Renal pelvis (tissue), 4 donors: ENCODE results near the gene CFAP210. TPM values are rescaled to one million over a fixed set of nuclear protein-coding genes. Genes with fewer than 3 reads are reported as not detected.
"Not testable (repeated sequence)": the region's sequence is repeated elsewhere in the genome, so short reads cannot be mapped to it uniquely, and the experiment has no call there.

Experiments
- DNase-seq: peaks from one replicate; pipeline ENCODE4 v3.0.0-alpha.2; 2013
- polyA plus RNA-seq, 3 donors: library from polyadenylated mRNA; unstranded; fragments of 120-200 nt; gene quantifications; one replicate each; pipeline ENCODE4 v1.2.1, GENCODE V29; 2013; ENCODE audit not compliant: insufficient read length in 3 of 3

The CFAP210 gene
- polyA plus RNA-seq, 3 donors = 2.6 to 3.9 (median 3.3) TPM

DNA sequence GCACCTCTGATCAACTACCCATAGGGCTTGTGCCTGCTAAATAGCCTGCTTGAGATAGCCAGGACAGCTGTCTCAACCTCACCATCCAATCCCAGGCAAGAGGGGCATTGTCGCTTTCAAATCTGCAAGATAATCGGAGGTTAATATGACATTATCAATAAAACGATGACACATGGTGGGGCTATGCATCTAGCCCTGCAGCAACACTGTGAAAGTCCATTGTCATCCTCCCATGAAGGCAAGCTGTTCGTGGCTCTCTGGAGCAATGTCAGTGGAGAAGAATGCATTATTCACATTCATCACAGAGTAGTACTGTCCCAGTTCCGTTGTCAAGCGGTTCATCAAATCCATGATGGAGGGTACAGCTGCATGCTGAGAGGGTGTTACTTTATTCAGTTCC, 20.5 kb upstream of the CFAP210 start:
- no peak for DNase-seq

DNA sequence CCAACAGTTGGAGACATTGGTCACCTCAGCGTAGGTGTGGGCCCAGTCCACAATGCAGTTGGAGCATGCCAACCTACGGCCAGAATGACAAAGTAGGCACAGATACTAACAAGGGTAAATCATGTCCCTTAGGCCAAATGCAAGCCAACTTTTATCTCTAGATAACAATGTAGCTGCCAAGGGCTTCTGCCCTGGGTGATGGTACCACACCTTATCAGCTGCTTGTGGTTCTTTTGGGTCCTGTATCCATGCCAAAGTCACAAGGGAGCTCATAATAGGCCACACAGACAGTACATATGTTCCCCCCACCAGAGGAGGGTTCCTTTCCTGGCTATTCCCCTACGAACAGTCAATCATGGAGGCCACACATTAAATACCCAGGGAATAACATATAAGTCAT, 19.1 kb upstream of the CFAP210 start:
- DNase-seq = no peak

DNA sequence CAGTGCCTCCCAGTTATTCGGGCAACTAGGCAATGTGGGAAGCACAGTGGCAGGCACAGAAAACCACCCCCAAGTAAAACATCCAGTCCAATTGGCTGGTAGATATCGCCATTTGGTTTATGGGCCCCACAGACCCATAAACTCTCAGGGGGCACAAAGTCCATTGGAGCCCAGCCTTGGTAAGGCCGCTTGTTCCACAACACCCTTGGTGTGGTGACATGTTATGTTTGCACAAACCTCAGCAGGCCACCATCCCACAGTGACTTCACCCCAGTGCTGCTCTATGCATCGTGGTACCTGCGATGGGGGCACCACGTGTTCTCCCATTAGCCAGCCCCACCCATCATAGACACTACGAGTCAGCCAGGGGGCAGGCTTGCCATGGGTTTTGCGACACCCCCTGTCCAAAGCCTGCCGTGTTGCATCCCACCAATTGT, 18.6 kb upstream of the CFAP210 start:
- DNase-seq = no peak

DNA sequence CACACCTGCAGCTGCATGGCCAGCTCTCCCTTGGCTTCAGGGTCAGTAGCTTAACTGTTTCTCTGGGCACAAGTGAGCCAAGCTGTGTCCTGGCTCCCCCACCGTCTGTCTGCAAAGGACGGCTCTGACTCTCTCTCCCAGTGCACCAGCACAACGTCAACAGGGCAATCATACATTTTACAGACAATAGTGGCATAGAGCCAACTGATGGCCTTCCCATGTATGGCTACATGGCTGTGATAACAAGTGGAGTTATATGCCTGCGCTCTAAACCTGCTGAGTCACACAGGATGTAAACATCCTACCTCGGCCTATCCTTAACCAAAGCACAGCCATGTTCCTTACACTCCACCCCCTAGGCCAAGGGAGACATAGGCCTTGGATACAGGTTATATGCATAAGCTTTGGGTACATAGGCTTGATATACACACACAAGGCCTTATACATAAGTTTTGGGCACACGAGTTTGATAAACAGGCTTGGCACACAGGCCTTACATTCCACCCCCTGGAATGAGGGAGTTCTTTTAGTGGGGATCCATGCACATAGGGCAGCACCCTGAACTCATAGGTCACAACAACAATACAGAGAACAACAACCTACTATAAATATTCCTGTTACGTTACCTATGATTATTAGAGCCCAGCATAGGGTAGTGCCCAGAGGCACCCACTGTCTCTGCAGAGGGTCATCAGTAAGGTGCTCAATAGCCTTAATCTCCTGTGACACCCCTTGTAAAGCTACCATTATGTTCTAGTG, 17.7 kb upstream of the CFAP210 start:
- DNase-seq = no peak

DNA sequence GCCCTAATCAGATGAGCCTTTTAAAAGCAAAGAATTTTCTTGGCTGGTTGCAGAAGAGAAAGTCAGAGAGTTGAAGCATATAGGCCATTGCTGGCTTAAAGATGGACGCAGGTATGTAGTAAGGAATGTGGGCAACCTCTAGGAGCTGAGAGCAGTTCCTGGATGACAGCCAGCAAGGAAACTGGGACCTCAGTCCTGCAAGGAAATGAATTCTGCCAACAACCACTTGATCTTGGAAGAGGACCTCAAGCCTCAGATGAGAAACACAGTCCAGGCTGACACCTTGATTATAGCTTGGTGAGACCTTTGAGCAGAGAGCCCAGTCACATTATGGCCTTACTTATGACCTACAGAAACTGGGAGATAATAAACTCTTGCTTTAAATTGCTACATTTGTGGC, 15.8 kb upstream of the CFAP210 start:
- DNase-seq = no peak

DNA sequence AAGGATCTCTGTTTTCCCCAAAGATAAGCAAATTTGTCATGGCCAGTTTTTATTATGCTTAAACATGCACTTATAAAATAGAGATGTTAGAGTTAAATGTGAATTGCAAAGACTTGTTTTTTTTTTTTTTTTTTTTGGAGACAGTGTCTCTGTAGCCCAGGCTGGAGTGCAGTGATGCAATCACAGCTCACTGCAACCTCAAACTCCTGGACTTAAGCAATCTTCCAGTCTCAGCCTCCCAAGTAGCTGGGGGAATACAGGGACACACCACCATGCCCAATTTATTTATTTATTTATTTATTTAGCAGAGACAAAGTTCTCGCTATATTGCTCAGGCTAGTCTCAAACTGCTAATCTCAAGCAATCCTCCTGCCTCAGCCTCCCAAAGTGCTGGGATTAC, 15.1 kb upstream of the CFAP210 start:
- no peak for DNase-seq

DNA sequence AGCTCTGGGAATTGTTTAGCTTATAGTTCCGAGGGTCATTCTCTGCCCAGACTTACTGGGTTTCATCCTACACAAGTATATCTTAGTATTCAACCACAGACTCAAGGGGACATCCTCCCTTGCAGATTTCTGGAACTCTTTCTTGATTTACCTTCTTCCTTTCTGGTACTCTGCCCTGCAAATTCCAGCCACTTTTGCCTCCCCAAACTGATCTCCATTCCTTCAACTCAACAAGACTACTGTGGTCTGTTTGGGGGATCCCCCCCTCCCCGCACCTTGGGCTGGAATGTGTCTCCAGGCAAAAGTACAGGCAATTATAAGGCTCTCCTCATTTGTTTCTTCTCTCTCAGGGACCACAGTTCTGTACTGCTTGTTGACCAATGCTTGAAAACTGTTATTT, 13.4 kb upstream of the CFAP210 start:
- no peak for DNase-seq

DNA sequence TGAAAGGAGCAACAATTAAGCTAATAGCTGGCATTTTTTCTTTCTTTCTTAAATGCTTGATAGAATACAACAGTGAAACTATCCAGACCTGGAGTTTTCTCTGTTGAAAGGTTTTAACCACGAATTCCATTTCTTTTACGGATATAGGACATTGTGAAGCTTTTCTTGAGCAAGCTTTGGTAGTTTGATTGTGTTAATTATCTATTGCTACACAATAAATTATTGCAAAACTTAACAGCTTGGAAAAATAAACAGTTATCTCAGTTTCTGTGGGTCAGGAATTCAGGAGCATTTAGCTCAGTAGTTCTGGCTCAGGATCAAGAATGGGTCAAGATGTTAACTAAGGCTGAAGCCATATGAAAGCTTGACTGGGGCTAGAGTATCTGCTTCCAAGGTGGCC, 11.7 kb upstream of the CFAP210 start:
- no peak for DNase-seq

DNA sequence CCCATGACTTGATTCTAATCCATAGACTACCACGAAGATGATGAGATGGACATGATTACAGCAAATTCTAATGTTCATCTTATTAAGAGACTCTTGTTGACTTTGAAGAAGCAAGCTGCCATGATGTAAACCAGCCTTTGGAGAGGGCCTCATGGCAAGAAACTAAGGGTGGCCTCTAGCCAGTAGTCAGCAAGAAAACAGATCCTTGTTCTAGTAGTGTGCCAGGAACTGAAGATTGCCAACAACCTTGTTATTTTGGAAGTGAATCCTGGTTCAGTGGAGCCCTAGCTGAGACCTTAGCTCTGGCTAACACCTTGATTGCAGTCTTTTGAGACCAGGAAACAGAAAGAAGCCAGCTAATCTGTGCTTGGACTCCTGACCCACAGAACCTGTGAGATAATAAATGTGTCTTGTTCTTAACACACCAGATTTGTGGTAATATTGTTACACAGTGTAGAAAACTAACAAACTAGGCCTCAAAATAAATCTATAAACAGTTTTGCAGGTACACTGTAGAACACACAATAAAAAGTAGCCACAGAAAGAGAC, 10.0 kb upstream of the CFAP210 start:
- DNase-seq = no peak

DNA sequence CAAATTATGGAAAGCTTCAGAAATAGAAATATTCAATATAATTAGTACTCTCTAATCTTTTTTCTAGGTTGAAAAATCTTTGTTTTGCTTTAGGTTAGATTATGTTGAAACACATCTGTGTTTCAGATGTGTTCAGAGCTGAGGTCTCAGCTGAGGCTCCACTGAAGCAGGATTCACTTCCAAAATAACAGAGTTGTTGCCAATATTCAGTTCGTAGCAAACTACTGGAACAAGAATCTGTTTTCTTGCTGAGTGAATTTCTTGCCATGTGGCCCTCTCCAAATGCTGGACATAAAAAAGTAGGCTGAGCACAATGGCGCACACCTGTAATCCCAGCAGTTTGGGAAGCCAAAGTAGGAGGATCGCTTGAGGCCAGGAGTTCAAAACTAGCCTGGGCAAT, 8.8 kb upstream of the CFAP210 start:
- DNase-seq = no peak

DNA sequence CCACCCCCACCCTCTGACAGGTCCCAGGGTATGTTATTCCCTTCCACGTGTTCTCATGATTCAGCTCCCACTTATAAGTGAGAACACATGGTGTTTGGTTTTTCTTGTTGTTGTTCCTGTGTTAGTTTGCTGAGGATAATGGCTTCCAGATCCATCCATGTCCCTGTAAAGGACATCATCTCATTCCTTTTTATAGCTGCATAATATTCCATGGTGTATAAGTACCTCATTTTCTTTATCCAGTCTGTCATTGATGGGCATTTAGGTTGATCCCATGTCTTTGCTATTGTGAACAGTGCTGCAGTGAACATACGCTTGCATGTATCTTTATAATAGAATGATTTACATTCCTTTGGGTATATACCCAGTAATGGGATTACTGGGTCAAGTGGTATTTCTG, 5.0 kb upstream of the CFAP210 start:
- DNase-seq = not testable (repeated sequence)

DNA sequence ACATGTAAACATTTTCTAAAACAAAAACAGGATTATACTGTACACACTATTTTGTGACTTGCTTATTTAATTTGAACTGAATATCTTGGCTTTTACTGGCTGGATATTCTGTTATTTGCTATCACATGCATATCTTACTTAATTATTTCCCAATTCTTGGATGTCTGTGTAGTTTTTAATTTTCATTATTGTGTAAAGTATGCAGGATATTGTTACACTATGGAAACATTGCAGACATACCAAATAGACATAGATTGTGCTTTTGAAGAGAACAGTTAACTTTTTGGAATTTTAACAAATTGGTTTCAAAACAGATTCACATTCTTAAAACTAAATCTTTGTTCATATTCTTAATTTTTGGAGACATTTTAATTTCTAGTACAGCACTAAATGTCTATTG, 2.2 kb upstream of the CFAP210 start:
- DNase-seq = no peak

DNA sequence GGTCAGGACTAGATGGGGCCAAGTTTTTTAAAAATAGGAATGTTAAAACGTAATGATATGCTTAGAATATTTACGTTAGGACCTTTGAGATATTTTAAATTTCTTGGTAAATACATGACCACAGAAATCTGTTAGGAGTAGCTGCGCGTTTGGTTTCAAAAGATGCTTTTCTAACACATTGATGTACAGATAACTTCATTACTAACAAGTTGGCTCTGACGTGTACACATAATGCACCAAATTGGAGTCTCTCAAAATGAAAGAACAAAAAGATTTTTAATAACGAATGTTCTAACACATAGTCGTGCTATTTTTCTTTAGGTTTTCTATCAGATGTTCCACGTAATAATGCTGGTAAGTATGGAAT, 672 bp upstream of the CFAP210 start:
- DNase-seq = no peak

DNA sequence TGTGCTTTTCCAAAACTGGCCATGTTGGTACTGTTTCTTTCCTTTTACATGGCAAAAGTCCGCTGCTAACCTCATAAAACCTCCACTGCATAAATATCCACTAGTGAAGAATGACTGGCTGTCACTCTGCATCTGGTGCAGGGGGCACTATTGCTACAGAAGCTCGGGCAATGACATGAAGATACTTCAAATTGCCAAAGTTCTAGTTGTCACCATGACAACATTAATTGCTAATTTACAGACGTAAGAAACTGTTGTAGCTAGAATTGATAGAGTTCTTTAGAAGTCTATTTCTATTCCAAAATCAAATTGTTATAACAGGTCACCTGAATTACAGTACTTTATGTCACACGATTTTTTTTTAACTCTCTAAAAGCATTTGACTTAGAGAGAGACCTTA, 845 bp downstream of the CFAP210 start:
- DNase-seq = no peak

DNA sequence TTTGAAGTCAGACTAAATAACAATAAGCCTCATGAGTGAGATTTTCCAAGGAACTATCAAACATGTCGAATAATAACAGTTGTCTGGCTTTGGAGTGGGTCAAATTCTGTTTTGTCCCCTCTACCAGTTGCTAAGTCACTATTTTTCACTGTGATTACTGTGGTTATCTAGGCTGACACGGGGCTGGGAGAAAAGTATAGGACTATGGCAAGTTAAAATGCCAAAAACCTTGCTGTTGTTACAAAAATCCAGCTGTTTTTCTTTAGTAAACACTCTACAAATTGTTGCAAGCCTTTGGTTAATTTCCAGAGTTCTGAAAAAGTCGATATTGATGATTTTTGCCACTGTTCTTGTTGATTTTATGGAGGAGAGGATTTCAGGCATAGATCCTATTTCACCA, 1.5 kb downstream of the CFAP210 start:
- no peak for DNase-seq

DNA sequence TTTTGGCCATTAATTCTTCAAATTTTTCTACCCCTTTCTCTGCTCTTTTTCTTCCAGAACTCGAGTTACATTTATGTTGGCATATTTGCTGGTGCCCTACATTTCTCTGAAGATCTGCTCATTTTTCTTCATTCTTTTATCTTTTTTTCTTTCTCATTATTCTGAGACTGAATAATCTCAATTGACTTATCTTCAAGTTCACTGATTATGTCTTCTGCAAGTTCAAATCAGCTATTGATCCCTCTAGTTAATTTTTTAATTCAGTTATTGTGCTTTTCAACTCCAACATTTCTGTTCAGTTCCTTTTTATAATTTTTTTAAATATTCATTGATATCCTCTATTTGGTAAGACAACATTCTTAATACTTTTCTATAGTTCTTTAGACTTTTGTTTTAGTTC, 3.2 kb downstream of the CFAP210 start:
- DNase-seq = no peak

DNA sequence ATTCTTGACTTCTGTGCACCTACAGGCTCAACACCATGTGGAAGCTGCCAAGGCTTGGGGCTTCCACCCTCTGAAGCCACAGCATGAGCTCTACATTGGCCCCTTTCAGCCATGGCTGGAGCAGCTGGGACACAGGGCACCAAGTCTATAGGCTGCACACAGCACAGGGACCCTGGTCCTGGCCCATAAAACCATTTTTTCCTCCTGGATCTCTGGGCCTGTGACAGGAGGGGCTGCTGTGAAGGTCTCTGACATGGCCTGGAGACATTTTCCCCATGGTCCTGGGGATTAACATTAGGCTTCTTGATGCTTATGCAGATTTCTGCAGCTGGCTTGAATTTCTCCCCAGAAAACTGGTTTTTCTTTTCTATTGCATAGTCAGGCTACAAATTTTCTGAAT, 6.3 kb downstream of the CFAP210 start:
- not testable (repeated sequence) for DNase-seq

DNA sequence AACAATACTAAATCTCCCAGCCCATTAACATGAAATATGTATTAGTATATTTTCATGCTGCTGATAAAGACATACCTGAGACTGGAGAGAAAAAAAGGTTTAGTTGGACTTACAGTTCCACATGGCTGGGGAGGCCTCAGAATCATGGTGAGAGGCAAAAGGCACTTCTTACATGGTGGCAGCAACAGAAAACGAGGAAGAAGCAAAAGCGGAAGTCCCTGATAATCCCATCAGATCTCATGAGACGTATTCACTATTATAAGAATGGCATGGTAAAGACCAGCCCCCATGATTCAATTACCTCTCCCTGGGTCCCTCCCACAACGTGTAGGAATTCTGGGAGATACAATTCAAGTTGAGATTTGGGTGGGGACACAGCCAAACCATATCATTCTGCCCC, 7.4 kb downstream of the CFAP210 start:
- DNase-seq = not testable (repeated sequence)

DNA sequence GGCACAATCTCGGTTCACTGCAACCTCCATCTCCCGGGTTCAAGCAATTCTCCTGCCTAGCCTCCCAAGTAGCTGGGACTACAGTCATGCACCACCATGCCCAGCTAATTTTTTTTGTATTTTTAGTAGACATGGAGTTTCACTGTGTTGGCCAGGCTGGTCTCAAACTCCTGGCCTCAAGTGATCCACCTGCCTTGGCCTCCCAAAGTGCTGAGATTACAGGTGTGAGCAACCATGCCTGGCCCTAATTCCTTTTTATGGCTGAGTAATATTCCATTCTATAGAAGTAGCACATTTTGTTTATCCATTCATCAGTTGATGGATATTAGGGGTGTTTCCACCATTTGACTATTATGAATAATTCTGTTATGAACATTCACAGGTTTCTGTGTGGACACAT, 9.5 kb downstream of the CFAP210 start:
- not testable (repeated sequence) for DNase-seq

DNA sequence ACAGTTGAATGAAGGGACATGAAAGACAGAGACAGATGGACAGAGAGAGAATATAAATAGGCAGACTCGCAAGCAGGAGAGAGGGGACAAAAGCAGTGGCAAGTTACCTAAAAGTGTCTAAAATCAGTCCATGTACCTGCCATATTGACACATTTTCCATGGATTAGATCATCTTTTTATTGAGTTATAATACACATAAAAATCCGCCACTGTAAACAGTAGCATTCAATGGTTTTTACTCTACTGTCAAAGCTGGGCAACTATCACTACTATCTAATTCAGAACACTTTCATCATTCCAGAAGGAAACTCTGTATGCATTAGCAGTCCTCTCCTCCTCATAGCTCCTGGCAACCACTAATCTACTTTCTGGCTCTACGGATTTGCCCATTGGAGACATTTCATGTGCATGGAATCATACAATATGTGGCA, 10.1 kb downstream of the CFAP210 start:
- DNase-seq = no peak

DNA sequence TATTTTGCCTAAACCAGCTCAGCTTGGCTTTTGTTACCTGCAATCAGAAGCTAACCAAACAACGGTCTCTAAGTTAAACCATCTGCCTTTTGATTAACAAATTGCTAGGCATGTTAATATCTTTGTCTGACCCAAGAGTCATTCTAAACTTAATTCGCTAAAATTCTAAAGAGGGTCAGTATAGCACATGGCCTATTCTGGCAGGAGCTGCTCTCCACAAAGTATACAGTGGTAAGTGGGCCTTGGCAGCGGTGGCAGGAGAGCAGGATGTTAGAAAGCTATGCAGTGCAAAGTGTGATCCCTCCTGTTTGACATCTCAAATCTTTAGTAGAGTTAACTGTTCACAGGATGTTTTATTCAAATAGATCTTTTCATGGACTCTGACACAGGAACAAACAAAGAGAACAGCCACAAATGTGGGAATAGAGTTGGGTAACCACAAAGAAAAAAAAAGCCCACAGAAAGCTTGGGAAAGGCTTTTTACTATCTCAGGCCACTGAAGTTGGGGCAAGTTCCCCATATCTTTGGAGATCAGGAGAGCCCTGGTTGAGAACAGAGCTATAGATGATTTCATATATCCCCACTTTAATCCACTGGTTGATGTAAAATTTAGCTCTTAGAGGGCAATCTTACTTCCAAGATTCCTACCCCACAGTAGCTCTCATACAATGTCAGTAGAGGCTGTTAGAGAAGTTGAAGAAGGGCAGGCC, 10.6 kb downstream of the CFAP210 start:
- DNase-seq = no peak

DNA sequence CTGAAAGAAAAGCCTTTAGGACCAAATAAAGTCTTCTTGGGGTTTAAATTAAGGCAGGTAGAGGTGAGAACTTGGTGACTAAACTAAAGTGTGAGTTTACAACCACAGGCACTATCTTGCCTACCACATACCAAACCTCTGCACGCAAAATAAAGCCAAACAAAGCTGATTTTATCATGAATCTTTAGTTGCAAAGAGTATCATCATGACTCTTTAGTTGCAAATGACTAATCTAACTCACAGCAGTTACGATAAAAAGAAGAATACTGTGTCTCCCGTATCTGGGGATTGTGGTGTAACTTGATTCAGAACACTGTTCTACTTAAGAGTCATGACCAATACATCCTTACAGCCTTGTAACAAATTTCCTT, 11.2 kb downstream of the CFAP210 start:
- no peak for DNase-seq

DNA sequence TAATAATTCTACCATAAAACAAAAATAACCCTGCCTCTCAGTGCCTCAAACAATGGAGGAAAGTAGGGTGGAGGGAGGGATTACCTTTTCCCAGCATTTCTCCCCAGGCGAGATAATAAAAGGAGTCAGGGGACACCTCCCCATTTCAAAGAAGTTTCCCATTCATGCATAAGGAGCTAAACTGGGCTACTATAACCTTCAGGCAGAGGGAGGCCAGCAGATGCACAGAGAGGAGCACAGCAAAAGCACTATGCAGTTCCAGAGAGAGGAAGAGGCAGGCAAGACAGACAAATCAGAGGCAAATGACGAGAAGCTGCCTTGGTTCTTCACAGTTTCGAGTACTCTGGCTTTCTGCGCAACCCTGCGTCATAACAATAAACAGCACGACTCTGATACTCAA, 17.4 kb downstream of the CFAP210 start:
- no peak for DNase-seq

DNA sequence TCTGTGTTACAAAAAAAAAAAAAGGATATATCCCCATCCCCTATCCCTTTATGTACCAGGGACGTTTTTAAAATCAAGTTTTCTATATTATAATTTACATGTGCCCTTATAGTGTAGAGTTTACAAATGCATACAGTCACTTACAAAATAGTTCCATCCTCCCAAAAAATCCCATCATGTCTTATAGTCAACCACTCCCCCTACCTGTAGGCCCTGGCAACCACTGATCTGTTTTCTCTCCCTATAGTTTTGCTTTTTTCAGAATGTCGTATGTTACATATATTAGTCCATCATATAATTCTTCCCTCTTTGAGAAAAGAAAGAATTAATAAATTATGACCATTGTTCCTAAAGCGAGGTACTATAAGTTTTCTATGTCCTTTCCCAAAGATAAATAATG, 17.8 kb downstream of the CFAP210 start:
- DNase-seq = no peak
